Measurements from ENCODE around the gene DISC1.
A peak's percentile ranks its signal among the peaks of the same experiment; 100 is the strongest.

Gene DISC1

DNA sequence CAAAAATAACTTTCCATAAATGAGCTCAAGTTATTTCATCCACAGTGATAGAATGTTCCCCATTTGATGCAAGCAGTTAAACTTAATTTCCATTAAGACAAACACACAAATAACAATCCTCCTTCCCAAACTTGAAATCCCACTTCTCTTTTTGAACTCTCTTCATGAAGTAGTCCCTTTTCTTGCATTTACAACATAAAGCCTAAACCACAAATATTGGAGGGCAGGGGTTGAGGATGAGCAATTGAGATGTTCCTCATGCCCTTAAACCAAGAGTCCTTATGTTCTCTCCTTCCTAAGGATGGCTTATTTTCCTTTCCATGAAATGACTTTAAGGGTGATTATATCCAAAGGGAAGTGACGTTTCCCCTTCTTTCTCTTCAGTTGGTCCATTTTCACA lies 228.8 kb downstream of the DISC1 start:
- DNase-seq (ENCODE audit: low read depth in 2 of 2), result no peak

DNA sequence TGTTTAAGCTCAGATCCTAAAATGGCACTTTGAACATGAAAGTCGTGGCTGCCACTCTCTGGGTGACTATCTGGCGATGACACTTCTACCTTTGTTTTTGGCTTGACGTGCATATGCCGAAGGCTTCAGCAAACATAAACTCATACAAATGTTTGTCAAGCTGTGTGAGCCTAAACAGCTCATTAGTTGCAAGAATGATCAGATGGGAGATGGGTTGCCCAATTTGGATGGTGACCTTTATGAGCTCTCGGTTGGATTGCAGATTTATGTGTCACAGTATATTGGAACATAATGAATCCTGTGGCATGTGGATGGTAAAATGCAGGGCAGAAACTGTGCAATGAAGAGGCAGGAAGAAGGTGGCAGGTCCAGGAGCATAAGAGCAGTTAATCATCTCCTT lies 229.3 kb downstream of the DISC1 start:
- DNase-seq (ENCODE audit: low read depth in 2 of 2), result no peak

DNA sequence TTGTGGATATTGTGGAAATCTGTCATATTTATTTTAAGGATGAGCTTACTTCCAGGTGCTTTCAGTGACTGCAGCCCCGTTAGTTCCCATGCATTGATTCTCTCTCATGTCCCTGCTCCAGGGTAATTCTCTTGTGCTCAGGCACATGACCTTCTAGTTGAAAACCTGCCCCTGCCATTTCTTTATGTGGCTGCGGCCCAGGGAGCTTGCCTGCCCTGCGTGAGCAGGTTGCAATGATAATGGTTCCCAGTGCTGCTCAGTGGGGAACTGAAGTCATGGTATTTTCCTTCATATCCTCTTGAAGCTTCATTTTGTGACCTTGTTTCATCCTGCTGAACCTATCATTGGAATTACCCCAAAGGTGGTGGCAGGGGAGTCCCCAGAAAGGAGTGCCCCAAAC lies 229.8 kb downstream of the DISC1 start:
- DNase-seq (ENCODE audit: low read depth in 2 of 2), result no peak

DNA sequence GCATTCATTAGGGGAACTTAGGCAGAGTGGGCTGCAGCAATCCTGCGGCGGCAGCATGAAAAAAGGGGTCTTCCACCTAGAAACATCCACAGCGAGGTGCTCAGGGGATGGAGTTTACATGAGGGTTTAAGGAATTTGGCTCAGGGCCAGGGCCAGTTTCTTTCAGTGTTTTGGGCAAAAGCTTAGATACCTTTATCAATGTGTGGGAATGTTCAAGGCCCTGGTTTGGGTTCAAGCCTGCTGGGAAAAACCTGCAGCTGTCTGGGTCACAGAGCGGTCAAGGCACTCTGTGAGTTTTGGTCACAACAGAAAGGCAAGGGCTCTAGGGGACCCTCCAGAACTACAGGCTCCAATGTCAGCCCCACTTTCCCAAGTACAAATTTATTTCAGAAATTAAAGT lies 230.3 kb downstream of the DISC1 start:
- DNase-seq (ENCODE audit: low read depth in 2 of 2), result no peak

DNA sequence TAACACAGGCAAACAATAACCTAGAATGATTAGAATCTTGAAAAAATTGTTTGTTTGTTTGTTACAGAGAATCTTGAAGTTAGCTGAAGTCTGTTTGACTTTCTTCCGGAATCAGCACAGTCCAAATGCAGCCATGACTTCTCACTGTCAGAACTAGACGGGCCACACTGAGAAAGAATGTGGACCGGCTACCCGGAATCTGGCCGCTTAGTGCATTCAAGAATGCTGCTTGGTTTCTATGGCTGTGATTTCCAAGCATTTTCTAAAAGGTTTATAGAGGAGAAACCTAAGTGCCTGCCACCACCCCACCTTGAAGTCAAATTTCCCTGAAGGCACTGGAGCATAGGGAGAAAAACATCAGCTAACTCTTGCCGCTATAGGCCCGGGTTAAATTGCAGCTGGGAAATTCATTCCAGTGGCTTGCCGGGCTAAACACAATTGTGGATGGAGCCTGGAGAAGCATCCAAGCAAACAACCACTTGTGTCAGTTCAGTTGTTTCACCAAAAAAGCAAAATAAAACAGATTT lies 231.1 kb downstream of the DISC1 start:
- no peak for DNase-seq (ENCODE audit: low read depth in 2 of 2)

DNA sequence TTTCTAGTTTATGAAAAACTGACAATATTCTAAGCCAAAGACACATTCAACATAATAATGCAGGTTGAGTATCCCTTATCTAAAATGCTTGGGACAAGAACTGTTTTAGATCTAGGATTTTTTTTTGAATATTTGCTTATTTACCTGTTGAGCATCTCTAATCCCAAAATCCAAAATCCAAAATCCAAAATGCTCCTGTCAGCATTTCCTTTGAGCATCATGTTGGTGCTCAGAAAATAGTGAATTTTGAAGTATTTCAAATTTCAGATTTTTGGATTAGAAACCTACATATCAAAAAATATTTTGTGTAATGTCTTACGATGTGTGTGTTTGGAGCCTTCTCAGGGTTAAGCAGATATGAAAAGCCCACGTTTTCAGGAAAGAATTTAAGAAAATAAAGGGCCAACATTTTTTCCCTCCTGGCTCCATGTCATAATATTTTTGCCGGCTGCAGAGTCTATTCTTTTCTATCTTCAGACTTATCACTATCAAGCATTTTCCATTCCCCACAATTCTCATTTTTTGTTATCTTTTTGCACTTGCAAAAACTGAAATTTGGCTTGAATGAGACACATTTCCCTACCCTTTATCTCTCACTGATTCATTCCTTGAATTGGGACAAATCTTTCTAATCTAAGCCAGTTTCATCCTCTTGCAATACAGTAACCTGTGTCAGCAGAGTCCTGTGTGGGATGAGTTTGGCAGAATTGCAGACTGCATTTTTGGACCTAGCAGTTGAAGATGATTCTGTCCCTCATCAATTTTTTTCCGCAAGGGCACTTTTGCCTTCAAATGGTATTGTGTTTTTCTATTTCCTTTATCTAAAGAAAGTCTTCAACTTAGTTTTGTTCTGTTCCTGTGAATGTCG lies 233.9 kb downstream of the DISC1 start:
- no peak for DNase-seq (ENCODE audit: low read depth in 2 of 2)

DNA sequence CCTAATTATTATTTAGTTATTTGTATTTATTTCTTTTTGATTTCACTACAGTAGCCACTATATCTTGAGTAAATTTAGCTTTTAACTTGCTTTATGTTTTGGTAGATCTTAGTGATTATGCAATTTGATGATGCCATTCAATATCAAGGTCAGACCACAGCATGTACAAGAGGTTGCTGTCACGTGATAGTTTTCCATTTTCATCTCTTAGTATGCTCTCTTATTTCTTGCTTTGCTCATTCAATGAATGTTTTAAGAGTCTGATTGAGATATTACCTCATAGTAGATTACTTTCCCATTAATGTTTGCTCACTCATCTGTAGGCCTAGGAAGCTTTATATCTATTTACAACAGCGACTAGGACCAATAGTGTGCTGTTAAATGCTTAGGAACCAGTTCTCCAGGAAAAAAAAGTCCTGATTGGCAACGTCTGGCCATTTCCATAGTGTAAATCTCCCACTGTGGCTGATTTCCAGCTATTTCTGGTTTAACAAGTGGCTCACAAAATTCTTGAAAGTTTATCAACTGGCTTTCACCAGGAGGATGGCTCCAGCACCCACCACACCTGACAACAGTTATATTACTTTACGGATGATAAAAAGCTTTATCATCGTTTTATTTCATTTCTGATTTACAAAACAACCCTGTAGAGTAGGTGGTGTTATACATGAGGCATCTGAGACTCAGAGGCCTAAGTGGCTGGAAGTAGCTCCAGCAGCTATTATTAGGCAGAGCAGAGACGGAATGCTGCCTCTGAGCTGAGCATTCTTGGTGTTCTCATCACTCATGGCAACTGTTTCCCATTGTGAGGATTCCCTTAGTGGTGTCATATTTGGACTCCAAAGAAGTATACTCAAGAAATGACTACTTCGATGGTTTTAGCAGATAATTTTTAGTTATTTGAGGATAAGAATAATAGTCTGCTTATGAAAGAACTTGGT lies 235.2 kb downstream of the DISC1 start:
- no peak for DNase-seq (ENCODE audit: low read depth in 2 of 2)

DNA sequence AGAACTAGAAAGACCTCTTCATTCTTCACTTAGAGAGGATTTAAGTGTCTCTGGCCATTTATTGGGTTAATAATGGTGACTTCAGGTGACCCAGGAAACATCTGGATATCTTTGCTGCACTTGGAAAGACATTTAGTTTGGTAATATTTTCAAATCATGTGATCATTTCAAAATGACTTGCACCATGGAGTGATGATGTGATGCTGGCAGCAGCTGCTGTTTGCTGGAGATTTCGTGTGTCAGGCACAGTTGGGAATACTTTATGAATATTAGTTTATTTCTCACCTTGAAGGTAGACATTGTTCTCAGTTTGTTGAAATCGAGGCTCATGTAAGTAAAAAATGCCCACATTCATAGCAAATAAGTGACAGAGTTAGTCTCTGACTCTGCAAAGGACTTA lies 236.0 kb downstream of the DISC1 start:
- no peak for DNase-seq (ENCODE audit: low read depth in 2 of 2)

DNA sequence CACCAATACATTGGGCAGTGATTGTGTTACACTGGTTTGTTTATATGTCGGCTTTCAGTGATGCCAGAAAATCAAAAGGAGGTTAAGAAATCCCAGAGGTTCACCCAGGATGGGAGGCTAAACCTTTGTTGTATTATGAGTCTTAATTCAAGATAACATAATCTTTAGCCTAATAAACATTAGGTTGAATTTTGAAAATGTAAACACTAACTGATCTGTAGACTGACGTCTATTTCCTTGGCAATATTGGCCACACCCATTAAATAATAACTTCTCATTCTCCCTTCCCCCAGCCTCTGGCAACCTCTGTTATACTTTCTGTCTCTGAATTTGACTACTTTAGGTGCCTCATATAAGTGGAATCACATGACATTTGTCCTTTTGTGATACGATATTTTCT lies 238.7 kb downstream of the DISC1 start:
- no peak for DNase-seq (ENCODE audit: low read depth in 2 of 2)

DNA sequence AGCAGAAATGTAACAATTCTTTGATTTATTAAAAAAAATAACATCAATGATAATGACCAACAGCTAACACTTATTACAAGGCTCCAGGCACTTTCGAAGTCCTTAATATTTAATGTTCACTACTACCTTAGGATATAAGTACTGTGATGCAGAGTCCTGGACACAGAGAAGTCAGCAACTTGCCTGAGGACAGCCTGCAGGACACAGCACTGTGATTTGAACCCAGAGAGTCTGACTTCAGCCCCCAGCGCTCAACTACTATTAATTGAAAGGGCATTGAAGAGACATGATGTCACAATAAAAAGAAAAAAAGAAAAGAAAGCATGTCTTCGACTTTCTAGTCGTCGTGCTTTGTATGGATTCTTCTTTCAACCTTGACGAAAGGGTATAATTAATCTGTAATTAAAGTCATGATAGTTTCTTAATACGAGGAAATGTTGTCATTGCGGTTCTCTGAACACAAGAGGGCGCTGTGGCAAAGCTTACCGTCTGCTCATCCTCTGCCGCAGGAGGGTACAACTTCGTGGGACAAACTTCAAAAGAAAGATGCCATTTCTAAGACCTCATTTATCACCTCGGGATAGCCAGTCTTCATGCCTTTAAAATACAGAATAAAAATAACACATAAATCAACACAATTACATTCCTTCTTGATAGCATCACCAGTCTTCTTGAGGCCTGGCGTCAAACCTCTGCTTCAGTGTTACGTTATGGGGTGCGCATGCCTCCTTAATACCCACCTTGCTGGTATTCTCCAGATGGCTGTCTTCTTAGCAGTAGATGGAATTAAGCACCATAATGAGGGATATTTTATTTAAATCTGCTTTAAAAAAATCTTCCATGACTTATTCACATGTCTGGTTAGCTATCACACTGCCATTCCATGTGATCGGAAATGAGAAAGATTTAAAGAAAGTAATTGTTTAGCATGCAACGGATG lies 240.1 kb downstream of the DISC1 start:
- peak; percentile 42 to 52 for DNase-seq (ENCODE audit: low read depth in 2 of 2)

DNA sequence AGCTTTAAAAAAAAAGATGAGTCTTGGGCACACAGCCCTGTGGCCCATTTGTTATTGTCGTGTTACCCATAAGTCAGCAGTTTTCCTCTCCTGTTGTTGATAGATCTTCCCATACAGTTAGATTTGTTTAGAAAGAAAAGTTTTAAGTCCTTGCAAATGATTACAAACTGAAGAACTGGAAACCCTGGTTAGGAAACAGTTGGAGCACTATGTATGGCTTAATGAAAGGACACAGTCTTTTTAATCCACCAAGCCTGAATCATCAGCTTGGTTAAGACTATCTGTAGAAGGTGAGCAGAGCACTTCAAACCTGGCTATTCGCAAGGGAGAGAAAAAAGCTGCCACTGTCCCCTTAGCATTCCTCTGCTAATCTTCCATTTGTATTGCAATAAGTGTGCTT lies 241.0 kb downstream of the DISC1 start:
- DNase-seq (ENCODE audit: low read depth in 2 of 2), result no peak

DNA sequence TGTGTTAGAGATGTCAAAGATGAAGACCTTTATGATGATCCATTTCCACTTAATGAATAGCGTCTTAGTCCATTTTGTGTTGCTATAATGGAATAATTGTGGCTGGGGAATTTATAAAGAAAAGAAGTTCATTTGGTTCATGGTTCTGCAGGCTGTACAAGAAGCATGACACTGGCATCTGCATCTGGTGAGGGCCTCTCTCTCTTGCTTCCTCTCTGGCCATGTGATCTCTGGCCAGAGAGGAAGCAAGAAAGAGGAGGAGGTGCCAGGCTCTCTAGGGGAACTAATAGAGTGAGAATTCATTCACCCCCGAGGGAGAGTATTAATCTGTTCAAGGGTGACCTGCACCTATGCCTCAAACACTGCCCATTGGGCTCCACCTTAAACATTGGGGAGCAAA lies 242.8 kb downstream of the DISC1 start:
- no peak for DNase-seq (ENCODE audit: low read depth in 2 of 2)

DNA sequence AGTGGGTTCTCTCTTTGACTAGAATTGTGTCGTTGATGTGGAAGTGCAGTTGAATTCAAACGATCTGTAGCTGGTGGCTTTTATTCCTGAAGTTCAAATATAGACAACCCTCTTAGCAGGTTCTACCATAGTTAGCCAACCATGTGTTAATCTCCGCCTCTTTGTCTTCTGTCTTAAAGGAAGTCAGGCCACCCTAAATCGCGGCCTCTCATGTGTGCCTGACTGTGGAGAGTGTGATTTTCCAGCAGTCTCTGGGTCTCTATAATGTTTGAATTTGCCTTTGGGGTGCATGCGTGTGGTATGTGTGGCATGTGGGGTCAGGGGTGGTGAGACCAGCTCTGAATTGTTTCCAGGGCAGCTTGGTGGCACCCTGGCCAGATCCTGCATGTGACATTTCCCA lies 244.9 kb downstream of the DISC1 start:
- DNase-seq (ENCODE audit: low read depth in 2 of 2), result no peak

DNA sequence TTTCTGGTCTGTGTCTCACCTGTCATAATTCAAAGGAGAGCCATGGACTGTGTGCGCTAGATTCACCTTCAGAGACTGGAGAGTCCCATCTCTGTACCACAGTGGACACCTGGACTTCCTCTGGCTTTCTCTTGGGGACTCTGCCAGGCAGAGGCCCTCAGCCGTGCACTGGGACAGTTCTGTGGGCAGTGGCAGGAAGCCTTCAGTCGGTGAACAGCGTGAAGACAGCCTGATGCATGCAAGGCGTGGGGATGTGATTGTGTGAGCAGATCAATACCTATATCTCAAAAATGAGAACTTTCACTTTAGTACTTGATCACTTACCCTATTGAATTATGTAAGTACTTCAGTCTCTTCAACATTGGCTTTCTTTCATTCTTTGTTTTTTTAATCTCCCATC lies 245.3 kb downstream of the DISC1 start:
- DNase-seq (ENCODE audit: low read depth in 2 of 2), result no peak

DNA sequence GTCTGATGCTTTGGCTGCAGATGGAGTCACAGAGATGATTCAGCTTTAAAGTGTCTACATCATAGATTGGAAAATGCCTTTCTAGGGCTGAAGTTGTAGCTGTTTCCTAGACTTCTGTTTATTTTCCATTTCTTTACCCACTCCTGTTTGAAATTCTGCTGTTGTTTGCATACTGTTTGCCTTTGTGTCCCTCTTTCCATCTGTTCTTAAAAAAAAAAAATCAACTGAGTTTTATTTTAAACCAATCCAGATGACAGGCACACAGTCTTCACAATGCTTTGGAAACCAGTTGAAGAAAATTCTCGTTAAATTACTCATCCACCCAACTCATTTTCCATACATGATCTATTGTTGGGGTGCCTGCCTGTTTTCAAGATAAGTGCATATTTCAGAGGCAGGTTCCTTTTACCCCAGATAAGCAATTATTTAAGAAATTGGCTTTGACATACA lies 245.9 kb downstream of the DISC1 start:
- no peak for DNase-seq (ENCODE audit: low read depth in 2 of 2)

DNA sequence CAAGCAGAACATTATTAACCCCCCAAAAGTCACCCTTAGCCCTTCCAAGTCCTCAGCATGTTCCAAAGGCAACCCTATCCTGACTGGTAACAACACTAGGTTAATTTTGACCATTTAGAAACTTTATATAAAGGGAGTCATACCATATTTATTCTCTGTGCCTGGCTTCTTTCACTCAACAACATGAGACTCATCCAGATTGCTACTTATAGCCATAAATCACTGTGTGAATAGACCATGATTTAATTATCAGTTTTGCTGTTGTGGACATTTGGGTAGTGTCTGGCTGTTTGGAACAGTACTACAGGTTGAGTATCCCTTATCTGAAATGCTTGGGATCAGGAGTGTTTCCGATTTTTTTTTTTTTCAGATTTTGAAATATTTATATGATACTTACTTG lies 252.1 kb downstream of the DISC1 start:
- DNase-seq (ENCODE audit: low read depth in 2 of 2), result no peak

DNA sequence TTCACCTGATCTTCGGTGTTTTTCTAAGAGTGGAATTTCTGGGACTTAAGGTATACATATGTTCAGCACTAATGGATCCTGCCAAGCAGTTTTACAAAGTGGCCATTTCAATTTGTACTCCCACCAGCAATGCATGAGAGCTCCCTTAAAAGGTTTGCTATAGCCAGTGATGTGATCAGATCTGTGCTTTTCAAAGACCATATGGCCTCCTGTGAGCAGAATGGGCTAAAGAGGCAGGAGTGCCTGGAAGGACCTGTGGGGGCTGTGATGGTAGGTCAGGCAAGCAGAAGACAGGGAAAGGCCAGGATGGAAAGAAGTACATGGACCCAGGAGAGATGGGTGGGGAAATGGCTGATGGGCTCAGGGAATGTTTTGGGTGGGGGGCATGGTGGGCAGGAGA lies 252.7 kb downstream of the DISC1 start:
- DNase-seq (ENCODE audit: low read depth in 2 of 2), result no peak

DNA sequence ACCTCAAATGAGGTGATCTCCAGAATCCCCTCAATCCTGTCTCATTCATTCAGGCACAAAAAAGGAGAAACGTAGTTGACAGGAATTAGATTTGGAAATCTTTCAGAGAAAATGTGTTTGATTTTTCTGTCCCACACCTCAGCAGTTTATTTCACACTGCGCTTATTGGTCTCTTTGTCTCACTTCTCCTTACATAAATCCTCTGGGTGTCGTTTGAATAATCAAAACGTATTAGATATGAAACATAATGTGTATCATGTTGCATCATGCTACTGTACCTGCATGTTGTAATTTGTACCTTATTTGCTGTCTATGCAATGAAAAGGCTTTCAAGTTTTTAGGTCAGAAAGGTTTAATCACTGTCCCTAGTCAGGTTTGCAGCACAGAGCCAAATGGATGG lies 255.7 kb downstream of the DISC1 start:
- DNase-seq (ENCODE audit: low read depth in 2 of 2), result no peak

DNA sequence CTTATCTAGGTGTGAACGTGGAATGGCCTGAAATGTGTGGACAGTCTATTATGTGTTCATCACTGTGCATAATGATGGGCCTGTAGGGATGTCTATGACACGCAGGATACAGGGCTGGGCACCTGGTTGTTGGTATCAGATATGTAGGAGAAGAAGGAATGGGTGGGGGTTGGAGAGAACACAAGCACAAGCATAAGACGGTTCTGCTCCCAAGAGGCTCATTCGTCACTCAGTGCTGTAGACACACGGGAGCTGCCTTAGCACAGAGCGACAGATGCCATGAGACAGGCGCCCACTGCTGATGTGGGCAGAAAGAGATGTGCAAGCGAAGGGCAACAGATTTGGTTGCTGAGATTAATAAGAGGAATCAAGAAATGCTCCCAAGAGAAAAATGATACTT lies 256.2 kb downstream of the DISC1 start:
- DNase-seq (ENCODE audit: low read depth in 2 of 2), result no peak

DNA sequence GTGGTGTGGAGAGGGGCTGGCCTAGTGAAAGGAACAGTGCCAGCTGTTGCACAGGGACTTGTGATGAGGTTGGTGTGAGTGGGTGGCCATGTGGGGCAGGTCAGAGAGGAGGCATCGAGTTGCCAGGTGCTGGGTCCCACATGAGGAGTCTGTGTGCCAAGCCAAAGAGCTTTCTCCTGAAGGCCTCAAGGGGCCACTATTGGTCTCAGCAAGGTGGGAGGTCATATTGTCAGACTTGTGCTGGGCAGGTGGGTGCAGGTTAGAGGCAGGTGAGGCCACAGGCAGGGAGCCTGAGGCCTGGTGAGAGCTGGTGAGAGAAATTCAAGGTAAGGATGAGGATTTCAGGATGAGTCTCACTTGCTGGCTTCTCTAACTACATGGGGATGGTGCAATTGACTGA lies 256.8 kb downstream of the DISC1 start:
- DNase-seq (ENCODE audit: low read depth in 2 of 2), result no peak

DNA sequence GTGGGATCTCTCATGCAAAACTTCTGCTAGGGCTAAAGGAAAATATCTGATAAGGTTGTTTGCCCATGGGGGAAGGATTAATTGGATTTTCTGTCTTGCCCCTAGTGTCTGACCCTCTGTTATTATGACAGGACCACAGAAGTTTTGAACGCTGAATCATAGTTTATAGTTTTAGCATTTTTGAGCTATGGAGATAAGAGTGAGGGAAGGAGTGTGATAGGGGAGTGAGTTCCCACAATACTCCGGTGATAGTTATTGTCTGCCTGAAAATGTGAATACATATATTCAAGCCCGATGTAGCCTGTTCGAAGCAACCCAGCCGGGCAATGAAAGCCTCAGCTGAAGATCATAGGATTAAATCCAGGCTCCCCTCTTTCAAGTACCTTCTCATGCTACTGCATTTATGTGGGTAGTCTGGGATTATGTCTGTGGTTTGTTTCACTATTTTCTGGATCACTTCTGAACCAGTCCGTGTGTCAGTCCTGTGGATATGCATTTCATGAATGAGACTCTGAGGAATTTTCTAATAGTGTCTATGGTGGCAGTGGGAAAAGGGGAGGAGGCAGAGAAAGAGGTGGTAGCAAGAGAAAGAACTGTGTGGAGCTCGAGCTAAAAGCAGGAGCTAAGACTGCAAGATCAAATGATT lies 258.7 kb downstream of the DISC1 start:
- DNase-seq (ENCODE audit: low read depth in 2 of 2), result no peak
